ENCODE measurements around the gene UBE2D1. TPM values are rescaled to one million over a fixed set of nuclear protein-coding genes. Genes with fewer than 3 reads are reported as not detected.

Gene UBE2D1
- total RNA-seq, 1 donor from 2014 or later = 24.1 TPM

GRCh38 chr10:58319599-58319998 is 15.2 kb upstream of the UBE2D1 start:
- Histone ChIP-seq H3K4me3 (ENCODE audit: low read depth, low read length) (no peak overlapping the region), H3K27me3 (ENCODE audit: control insufficient read depth, insufficient read depth, low read length) (no peaks in the 10 kb centered on the region), H3K36me3 (ENCODE audit: control insufficient read depth, insufficient read depth, low read length) (no peaks in the 10 kb centered on the region)
- no peak for TF ChIP-seq CTCF (IDR thresholded peaks at IDR 0.05; ENCODE audit: insufficient read depth, low read length, poor library complexity, severe bottlenecking)
- no peak for DNase-seq (ENCODE audit: low read depth)

GRCh38 chr10:58320351-58321049 is 14.3 kb upstream of the UBE2D1 start:
- Histone ChIP-seq H3K4me3 (ENCODE audit: low read depth, low read length) (no peak overlapping the region), H3K27me3 (ENCODE audit: control insufficient read depth, insufficient read depth, low read length) (no peaks in the 10 kb centered on the region), H3K36me3 (ENCODE audit: control insufficient read depth, insufficient read depth, low read length) (no peaks in the 10 kb centered on the region)
- DNase-seq (ENCODE audit: low read depth) = no peak
- no peak for TF ChIP-seq CTCF (IDR thresholded peaks at IDR 0.05; ENCODE audit: insufficient read depth, low read length, poor library complexity, severe bottlenecking)

- no peaks in the 10 kb centered on the region for H3K36me3 ChIP-seq (ENCODE audit: control insufficient read depth, insufficient read depth, low read length)
- no peaks in the 10 kb centered on the region for H3K27me3 ChIP-seq (ENCODE audit: control insufficient read depth, insufficient read depth, low read length)
- H3K4me3 ChIP-seq (ENCODE audit: low read depth, low read length) = no peak overlapping the region
- no peak for DNase-seq (ENCODE audit: low read depth)
- TF ChIP-seq CTCF (IDR thresholded peaks at IDR 0.05; ENCODE audit: insufficient read depth, low read length, poor library complexity, severe bottlenecking) = no peak
Measured at GRCh38 chr10:58322072-58322834, 12.6 kb upstream of the UBE2D1 start.

GRCh38 chr10:58322835-58323209 is 12.0 kb upstream of the UBE2D1 start:
- Histone ChIP-seq H3K4me3 (ENCODE audit: low read depth, low read length) (no peak overlapping the region), H3K36me3 (ENCODE audit: control insufficient read depth, insufficient read depth, low read length) (no peaks in the 10 kb centered on the region)

GRCh38 chr10:58326967-58327381 is 7.8 kb upstream of the UBE2D1 start:
- peak overlapping the region; percentile 16 for H3K4me3 ChIP-seq (ENCODE audit: low read depth, low read length)
- DNase-seq (ENCODE audit: low read depth) = no peak
- no peaks in the 10 kb centered on the region for H3K27me3 ChIP-seq (ENCODE audit: control insufficient read depth, insufficient read depth, low read length)
- no peaks in the 10 kb centered on the region for H3K36me3 ChIP-seq (ENCODE audit: control insufficient read depth, insufficient read depth, low read length)
- no peak for TF ChIP-seq CTCF (IDR thresholded peaks at IDR 0.05; ENCODE audit: insufficient read depth, low read length, poor library complexity, severe bottlenecking)

More at GRCh38 chr10:58322835-58323209, 12.0 kb upstream of the UBE2D1 start:
- no peak for DNase-seq (ENCODE audit: low read depth)
- no peaks in the 10 kb centered on the region for H3K27me3 ChIP-seq (ENCODE audit: control insufficient read depth, insufficient read depth, low read length)
- no peak for TF ChIP-seq CTCF (IDR thresholded peaks at IDR 0.05; ENCODE audit: insufficient read depth, low read length, poor library complexity, severe bottlenecking)

All from kidney epithelial cell (primary cell).